Transverse colon (tissue), 3 donors: Measurements from ENCODE around the gene STX8.

Experiments used
- CTCF ChIP-seq, 5 experiments: fragments of 200-600 bp in 3 of 5; fragments of 450-650 bp in 2 of 5; sonication (generic) in 3 of 5; IDR thresholded peaks; 1 replicate in 2 of 5; 2 replicates in 3 of 5; pipeline ENCODE4 v1.5.1; 2016 to 2017; ENCODE audit warnings: antibody characterized with exemption in 5 of 5, inconsistent platforms in 3 of 5, mild to moderate bottlenecking in 2 of 5, moderate library complexity in 1 of 5
- POLR2A ChIP-seq: fragments of 450-650 bp; IDR thresholded peaks from one replicate; pipeline ENCODE4 v1.6.1; 2016; ENCODE audit warnings: antibody characterized with exemption, mild to moderate bottlenecking, moderate library complexity

GRCh38 chr17:9478889-9479288 lies 96.7 kb downstream of the STX8 start:
- TF ChIP-seq CTCF (IDR thresholded peaks at IDR 0.05) (no peak), POLR2A (no peak)
